ENCODE results near the gene NDUFAB1. TPM values are rescaled to one million over a fixed set of nuclear protein-coding genes. Genes with fewer than 3 reads are reported as not detected.
"Not testable (repeated sequence)": the region's sequence is repeated elsewhere in the genome, so short reads cannot be mapped to it uniquely, and the experiment has no call there.

NDUFAB1 gene
- polyA plus RNA-seq (2013, experiment 1 of 2; ENCODE audit: insufficient read length) = 70.2 TPM
- polyA plus RNA-seq (2013, experiment 2 of 2; ENCODE audit: insufficient read length) = 74.9 TPM

GRCh38 chr16:23595951-23596720, at the start of gene NDUFAB1:
Gene NDUFAB1, minus strand, starts transcription at chr16:23596316. Its CDS starts 26 bp downstream, at chr16:23596290.
- DNase-seq = peak; percentile 85

DNA sequence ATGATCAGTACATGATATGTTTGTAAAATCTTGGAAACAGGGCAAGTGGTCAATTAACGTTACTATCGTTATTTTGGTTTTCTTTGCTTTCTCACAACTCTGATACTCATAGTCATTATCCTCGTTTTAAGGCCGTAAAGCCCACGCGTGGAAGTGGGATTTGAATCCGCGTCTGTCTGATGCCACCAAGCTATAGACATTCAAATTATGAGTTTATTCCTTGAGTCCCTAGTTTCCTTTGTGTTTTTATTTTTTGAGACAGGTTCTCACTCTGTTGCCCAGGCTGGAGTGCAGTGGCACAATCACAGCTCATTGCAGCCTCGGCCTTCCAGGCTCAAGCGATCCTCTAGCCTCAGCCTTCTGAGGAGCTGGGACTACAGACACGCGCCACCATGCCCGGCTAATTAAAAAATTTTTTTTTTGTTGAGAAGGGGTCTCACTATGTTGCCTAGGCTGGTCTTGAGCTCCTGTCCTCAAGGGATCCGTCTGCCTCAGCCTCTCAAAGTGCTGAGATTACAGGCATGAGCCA, 46.2 kb upstream of the NDUFAB1 start:
- DNase-seq = no peak

DNA sequence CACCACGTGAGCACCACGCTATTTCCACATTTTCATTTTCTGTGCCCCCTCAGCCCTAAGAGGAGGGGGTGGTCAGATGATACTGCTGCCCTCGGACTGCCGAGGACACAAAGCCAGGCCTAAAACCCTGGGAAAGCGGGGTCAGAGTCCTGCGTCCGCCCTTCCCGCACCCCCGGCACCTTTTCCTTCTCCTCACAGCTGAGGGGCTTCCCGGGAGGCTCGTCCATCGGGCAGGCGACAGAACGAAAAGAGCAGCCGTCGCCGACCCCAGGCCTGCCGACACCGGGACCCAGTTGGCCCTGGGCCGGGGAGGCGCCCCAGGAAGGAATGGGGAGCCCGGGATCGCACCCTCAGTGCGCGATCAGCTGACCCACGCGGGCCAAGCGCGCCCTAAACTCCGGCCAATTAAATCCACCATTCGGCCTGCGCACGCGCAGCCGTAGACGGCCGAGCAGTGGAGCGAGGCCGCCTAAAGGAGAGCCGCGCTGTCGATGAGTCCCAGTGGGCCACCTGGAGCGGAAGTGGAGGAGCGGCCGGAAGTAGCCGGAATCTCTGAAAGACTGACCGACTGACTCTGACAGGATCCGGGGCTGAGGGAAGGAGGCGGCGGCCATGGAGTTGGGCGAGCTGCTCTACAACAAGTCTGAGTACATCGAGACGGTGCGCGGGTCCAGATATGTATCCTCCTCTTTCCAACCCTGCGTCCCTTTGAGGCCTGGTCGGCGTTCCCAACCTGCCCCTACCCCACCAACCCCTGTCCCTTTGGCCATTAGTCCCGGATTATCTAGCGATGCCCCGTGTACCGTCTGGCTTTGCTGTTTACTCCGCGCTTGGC, 45.0 kb upstream of the NDUFAB1 start, which contains the start of the genes DCTN5 and PALB2:
Gene DCTN5, plus strand, starts transcription at position 536 of the 835 bp plus-strand sequence. Its CDS starts 77 bp downstream, at position 613.
Gene PALB2, minus strand, starts transcription at position 380 of the 835 bp plus-strand sequence. Its CDS starts 153 bp downstream, at position 227.
- peak; percentile 92 for DNase-seq

- DNase-seq = no peak
Observed at GRCh38 chr16:23640615-23640930, 44.5 kb upstream of the NDUFAB1 start.

GRCh38 chr16:23635958-23636357, 39.8 kb upstream of the NDUFAB1 start:
- no peak for DNase-seq

GRCh38 chr16:23634461-23635036, 38.4 kb upstream of the NDUFAB1 start:
- no peak for DNase-seq

GRCh38 chr16:23631874-23632273, 35.8 kb upstream of the NDUFAB1 start:
- DNase-seq = not testable (repeated sequence)

DNA sequence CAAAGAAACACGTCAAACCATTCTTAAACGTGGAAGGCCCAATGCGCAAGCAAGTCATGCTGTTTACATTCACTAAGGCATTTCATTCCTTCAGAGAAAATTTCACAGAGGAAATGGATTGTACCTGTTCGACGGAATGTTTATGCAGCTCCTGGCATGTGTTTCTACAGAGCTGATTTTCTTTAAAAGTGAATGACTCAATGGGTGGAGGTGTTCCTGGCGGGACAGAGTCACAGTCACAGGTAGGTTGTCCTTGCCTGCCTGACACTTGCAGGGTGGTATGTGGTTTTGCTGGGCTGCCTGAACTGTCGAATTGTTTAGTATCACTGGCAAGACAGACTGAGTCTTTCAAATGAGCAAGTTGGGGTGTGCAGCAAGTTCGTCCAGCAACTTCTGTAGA, 33.4 kb upstream of the NDUFAB1 start:
- DNase-seq = no peak

- DNase-seq = no peak
Observed at GRCh38 chr16:23624092-23624491, 28.0 kb upstream of the NDUFAB1 start.

DNA sequence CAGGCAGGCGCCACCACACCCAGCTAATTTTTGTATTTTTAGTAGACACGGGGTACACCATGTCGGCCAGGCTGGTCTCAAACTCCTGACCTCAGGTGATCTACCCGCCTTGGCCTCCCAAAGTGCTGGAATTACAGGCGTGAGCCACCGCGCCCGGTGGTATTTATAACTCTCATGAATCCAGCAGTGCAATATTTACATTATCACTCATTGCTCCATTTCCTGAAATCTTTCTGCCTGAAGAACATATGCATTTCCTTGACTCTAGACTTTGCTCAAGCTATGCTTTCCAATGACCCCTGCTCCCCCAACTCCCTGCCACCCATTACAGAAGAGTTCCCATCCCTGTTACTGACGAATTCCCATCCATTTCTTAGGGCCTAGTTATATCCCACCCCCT, 19.7 kb upstream of the NDUFAB1 start:
- no peak for DNase-seq

DNA sequence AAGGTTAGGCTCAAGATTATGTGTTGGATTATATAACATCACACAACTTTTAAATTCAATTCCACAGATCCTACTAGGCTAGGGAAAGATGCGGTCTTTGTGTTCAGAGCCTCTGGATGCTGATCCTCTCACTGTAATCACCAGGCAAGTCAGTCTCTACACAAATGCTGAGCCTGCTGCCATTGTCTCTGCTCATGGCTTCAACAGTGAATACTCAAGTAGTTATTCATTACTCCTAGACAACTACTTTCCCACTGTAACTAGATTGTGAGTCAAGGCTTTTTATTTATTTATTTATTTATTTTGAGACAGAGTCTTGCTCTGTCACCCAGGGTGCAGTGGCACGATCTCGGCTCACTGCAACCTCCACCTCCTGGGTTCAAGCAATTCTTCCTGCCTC, 15.8 kb upstream of the NDUFAB1 start:
- no peak for DNase-seq

- not testable (repeated sequence) for DNase-seq
Observed at GRCh38 chr16:23610905-23611304, 14.8 kb upstream of the NDUFAB1 start.

- DNase-seq = no peak
Observed at GRCh38 chr16:23609929-23610328, 13.8 kb upstream of the NDUFAB1 start.

DNA sequence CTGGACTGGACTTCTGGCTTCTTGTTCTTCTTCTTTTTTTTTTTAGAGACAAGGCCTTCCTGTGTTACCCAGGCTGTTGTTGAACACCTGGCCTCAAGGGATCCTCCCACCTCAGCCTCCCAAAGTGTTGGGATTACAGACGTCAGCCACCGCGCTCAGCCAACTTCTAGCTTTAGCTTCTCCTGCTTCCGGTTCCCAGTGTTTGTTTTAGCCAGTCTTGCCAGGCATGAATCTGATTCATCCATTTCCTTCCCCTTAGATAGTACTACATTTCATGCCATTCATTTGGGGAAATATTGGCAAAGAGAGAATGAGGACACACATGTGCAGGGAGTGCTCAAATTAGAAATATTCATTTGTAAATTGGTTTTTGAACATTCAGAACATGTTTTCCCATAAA, 12.1 kb upstream of the NDUFAB1 start:
- DNase-seq = no peak

- peak; percentile 5 for DNase-seq
Observed at GRCh38 chr16:23607726-23608125, 11.6 kb upstream of the NDUFAB1 start.

- no peak for DNase-seq
Observed at GRCh38 chr16:23597003-23597756, 1.1 kb upstream of the NDUFAB1 start.

DNA sequence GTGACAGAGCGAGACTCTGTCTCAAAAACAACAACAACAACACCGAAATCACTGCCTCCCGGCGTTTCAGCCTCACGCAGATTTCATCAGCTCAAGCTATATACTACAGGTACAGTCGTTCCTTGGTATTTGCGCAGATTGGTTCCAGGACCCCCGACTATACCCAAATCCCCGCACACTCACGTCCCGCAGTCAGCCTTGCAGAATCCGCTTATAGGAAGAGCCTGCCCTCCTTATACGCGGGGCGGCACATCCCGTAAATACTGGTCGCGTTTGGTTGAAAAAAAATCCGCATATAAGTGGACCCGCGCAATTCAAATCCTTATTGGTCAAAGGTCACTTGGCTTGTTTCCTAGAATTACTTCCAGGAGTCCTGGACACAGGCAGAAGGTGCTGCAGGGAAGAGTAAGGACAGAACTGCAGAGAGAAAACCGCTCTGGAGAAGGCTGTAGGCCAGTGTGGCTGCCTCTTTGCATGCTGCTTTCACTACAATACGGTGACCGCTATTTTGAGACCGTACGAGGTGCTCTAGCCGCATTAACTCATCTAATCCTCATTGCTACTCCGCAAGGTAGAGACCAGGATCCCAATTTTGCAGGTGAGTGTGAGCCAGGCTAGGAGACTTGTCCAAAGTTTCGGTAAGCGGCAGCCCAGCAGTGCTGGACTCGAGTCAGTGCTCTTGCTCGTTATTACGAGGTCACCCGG, 718 bp downstream of the NDUFAB1 start:
- no peak for DNase-seq

DNA sequence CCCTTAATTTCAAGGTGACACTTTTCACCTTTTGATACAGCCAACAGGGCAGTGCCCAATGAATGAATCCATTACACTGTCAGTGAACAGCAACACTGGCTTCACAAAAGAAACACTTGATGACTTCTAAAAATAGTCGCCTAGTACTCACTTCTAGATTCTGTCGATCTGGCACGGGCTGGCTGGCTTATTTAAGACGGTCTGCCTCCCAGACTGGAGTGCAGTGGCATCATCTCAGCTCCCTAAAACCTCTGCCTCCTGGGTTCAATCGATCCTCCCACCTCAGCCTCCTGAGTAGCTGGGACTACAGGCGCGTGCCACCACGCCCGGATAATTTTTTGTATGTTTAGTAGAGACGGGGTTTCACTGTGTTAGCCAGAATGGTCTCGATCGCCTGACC, 1.9 kb downstream of the NDUFAB1 start:
- no peak for DNase-seq

DNA sequence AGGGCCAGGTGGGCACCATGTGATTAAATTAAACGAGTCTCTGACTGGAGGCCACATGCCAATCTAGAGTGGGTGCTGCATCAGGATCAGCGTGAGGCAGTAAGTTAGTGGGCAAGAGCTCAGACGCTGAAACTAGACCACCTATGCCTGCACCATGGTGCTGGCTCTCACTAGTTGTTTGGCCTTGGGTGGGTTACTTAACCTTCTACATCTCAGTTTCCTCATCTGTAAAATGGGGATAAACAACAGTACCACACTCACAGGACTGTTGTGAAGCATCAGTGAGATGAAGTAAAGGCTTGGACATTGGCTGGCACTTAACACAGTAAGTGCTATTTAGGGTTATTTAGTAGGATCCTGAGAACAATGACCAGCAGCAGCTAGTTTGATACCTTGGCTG, 5.9 kb downstream of the NDUFAB1 start:
- no peak for DNase-seq

- DNase-seq = peak; percentile 85
Observed at GRCh38 chr16:23587726-23588125, 8.4 kb downstream of the NDUFAB1 start.
